Stomach (tissue), 9 donors: Measurements from ENCODE around the gene TNS2. TPM values are rescaled to one million over a fixed set of nuclear protein-coding genes. Genes with fewer than 3 reads are reported as not detected.
"Not testable (repeated sequence)": the region's sequence is repeated elsewhere in the genome, so short reads cannot be mapped to it uniquely, and the experiment has no call there.

Source experiments
- DNase-seq, 2 donors: peaks; one replicate each; pipeline versions ENCODE4 v3.0.0 to v3.0.0-alpha.2; 2013 to 2019
- H3K27ac ChIP-seq, 5 donors: fragments of 200-600 bp in 4 of 5; sonication (generic) in 4 of 5; one replicate each; pipeline ENCODE4 v1.5.1; 2013 to 2019; ENCODE audit warnings: mild to moderate bottlenecking in 1 of 5, moderate library complexity in 1 of 5
- H3K27me3 ChIP-seq, 3 donors: fragments of 200-600 bp; sonication (generic); one replicate each; pipeline ENCODE4 v1.5.1; 2017 to 2019; ENCODE audit warnings: mixed run types in 1 of 3
- H3K36me3 ChIP-seq, 4 donors: fragments of 200-600 bp; sonication (generic); 1 replicate in 3 of 4; 2 replicates in 1 of 4; pipeline ENCODE4 v1.5.1; 2016 to 2019
- H3K4me1 ChIP-seq, 4 donors: fragments of 200-600 bp; sonication (generic); one replicate each; pipeline ENCODE4 v1.5.1; 2016 to 2019
- H3K4me3 ChIP-seq, 4 donors: fragments of 200-600 bp; sonication (generic) in 3 of 4; one replicate each; pipeline ENCODE4 v1.5.1; 2016 to 2019; ENCODE audit warnings: mild to moderate bottlenecking in 1 of 4
- H3K9me3 ChIP-seq, 4 donors: fragments of 200-600 bp; sonication (generic); one replicate each; pipeline ENCODE4 v1.5.1; 2016 to 2019
- EP300 ChIP-seq: sonication (generic); formaldehyde crosslinking; IDR thresholded peaks from one replicate; pipeline ENCODE4 v1.6.1; 2017; ENCODE audit warnings: antibody characterized with exemption
- POLR2A ChIP-seq, 4 donors: fragments of 450-650 bp; IDR thresholded peaks; one replicate each; pipeline ENCODE4 v1.6.1; 2016; ENCODE audit warnings: antibody characterized with exemption in 4 of 4, control low read depth in 2 of 4, mild to moderate bottlenecking in 1 of 4, moderate library complexity in 1 of 4
- POLR2AphosphoS5 ChIP-seq, 3 donors: sonication (generic); formaldehyde crosslinking; IDR thresholded peaks; one replicate each; pipeline ENCODE4 v1.6.1; 2016; ENCODE audit warnings: antibody characterized with exemption in 3 of 3
- WGBS, 5 donors: extraction: QIAGEN DNeasy Blood & Tissue Kit in 3 of 5; methylation state at CpG; one replicate each; pipeline versions ENCODE4 v1.1.5 to v1.1.7; 2013 to 2018; 5-methylcytosine and 5-hydroxymethylcytosine counted together
- intact Hi-C: fragments of 100-400 bp; cut with DNase I; formaldehyde crosslinking; loops from one replicate; pipeline ENCODE4 v1.15.1; 2023; ENCODE audit warnings: low total_unique reads
- polyA plus RNA-seq, 3 donors: library from polyadenylated mRNA; stranded (reverse); fragments of 200-250 nt; gene quantifications; one replicate each; pipeline ENCODE4 v1.2.3, GENCODE V29; 2013
- total RNA-seq, 5 donors: library from RNA; depleted of rRNA; stranded (reverse); fragments of >200 nt; gene quantifications; one replicate each; pipeline versions ENCODE4 v1.1.0 to v1.2.3, GENCODE V29; 2014 to 2016
- TF ChIP-seq, protein P1 (sequence below), 7 experiments: fragments of 450-650 bp in 4 of 7; fragments of 200-600 bp in 3 of 7; sonication (generic) in 3 of 7; IDR thresholded peaks; one replicate each; pipeline ENCODE4 v1.5.1; 2016 to 2019; ENCODE audit warnings: antibody characterized with exemption in 7 of 7, control low read depth in 2 of 7, mild to moderate bottlenecking in 1 of 7
- donor health status: healthy with polysubstance abuse.
- donor health status: Bipolar disorder and iron deficiency.
- donor health status: healthy.

TNS2 gene
- total and polyA plus RNA-seq, 8 donors: 38.5 to 164 (median 73.7) TPM

- peak in 1 of 2 donors; percentile 46 for DNase-seq
- TF ChIP-seq EP300: no peak
- TF ChIP-seq POLR2A (IDR thresholded peaks at IDR 0.05): no peak
- TF ChIP-seq, protein P1, sequence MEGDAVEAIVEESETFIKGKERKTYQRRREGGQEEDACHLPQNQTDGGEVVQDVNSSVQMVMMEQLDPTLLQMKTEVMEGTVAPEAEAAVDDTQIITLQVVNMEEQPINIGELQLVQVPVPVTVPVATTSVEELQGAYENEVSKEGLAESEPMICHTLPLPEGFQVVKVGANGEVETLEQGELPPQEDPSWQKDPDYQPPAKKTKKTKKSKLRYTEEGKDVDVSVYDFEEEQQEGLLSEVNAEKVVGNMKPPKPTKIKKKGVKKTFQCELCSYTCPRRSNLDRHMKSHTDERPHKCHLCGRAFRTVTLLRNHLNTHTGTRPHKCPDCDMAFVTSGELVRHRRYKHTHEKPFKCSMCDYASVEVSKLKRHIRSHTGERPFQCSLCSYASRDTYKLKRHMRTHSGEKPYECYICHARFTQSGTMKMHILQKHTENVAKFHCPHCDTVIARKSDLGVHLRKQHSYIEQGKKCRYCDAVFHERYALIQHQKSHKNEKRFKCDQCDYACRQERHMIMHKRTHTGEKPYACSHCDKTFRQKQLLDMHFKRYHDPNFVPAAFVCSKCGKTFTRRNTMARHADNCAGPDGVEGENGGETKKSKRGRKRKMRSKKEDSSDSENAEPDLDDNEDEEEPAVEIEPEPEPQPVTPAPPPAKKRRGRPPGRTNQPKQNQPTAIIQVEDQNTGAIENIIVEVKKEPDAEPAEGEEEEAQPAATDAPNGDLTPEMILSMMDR (IDR thresholded peaks at IDR 0.05): no peak
- no peak for TF ChIP-seq POLR2AphosphoS5 (IDR thresholded peaks at IDR 0.05)
- 12 to 16% (median 13%) methylated on average over 28 of the region's 28 CpGs for WGBS, 5 donors
Observed at GRCh38 chr12:53005215-53005985, 44.5 kb upstream of the TNS2 start.

DNA sequence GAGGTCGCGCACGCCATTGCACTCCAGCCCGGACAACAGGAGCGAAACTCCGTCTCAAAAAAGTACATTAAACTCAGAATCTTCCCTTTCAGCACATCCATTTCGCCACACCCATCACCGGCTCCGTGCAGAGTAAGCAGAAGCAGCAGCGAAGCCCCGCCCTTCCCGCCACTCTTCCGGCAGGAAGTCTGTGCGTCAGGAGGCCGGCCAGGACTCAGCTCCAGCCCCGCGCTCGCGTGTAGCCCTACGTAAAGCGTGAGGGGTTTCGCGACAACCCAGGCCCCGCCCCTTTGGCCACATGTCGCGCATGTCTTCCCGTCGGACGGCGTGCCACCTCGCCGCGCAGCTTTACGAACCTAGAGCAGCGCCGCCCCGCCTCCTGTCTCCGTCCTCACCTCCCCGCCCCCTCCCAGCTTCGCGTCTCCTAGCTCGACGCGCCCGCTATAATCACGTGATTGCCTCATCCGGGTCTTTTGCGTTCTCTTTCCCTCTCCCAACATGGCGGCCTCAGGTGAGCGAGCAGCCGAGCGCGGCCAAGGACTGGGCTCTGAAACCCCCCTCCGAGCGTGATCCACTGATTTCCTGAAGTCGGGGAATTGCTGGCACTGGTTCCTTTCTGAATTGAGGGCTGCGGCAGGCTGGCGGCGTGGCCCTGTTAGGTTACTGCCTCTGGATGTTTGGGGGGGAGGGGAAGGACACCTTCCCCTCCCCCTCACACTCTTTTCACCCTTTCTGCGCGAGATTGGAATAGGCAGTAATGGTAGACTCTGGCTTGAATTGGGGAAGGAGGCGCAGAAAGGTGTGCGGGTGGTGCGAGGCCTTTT lies 43.7 kb upstream of the TNS2 start, which contains the start of gene EIF4B:
Gene EIF4B, plus strand, starts transcription at position 471 of the 824 bp plus-strand sequence. Its CDS starts 28 bp downstream, at position 499.
- H3K36me3 ChIP-seq: peaks cover 0 to 23% (median 11%) of the 10 kb centered on the region in 4 donors
- intact Hi-C loops: no loop called here
- H3K27me3 ChIP-seq: no peaks in the 10 kb centered on the region
- H3K27ac ChIP-seq: peak within 1 kb of the TSS; percentile 83 to 95 (median 94)
- H3K4me3 ChIP-seq: peak within 1 kb of the TSS; percentile 83 to 92 (median 85)
- 0 to 1% (median 1%) methylated on average over 54 to 64 of the region's 64 CpGs for WGBS, 5 donors
- peaks cover 38 to 55% (median 54%) of the 10 kb centered on the region in 4 donors for H3K4me1 ChIP-seq
- H3K9me3 ChIP-seq: no peaks in the 10 kb centered on the region
- no peak for TF ChIP-seq POLR2A (IDR thresholded peaks at IDR 0.05)
- peak; percentile 59 to 97 (median 91) for TF ChIP-seq POLR2AphosphoS5 (IDR thresholded peaks at IDR 0.05)
- DNase-seq: peak; percentile 100

More at GRCh38 chr12:53005215-53005985, 44.5 kb upstream of the TNS2 start:
- Histone ChIP-seq H3K4me1 (peaks cover 32 to 47% (median 46%) of the 10 kb centered on the region in 4 donors), H3K27ac (peak overlapping the region; percentile 29 to 95 (median 94)), H3K4me3 (peak overlapping the region; percentile 83 to 92 (median 85)), H3K9me3 (no peaks in the 10 kb centered on the region), H3K27me3 (no peaks in the 10 kb centered on the region), H3K36me3 (peaks cover 0 to 15% (median 4%) of the 10 kb centered on the region in 4 donors)
- intact Hi-C loops: no loop called here

- DNase-seq: peak; percentile 75 to 93
- Histone ChIP-seq H3K27me3 (no peaks in the 10 kb centered on the region), H3K9me3 (no peaks in the 10 kb centered on the region), H3K36me3 (peaks cover 0 to 24% (median 11%) of the 10 kb centered on the region in 4 donors), H3K27ac (peak overlapping the region; percentile 83 to 95 (median 94)), H3K4me1 (peaks cover 41 to 61% (median 60%) of the 10 kb centered on the region in 4 donors), H3K4me3 (peak overlapping the region; percentile 83 to 92 (median 85))
- intact Hi-C loops: no loop called here
- TF ChIP-seq EP300: no peak
- TF ChIP-seq, protein P1 (IDR thresholded peaks at IDR 0.05): no peak
- WGBS, 5 donors: 0 to 1% (median 0%) methylated on average over 33 to 38 of the region's 38 CpGs
Observed at GRCh38 chr12:53006810-53007309, 43.0 kb upstream of the TNS2 start.

- no peaks in the 10 kb centered on the region for H3K9me3 ChIP-seq
- 13 to 24% (median 16%) methylated on average over 4 of the region's 4 CpGs for WGBS, 5 donors
- peak overlapping the region; percentile 83 to 92 (median 85) for H3K4me3 ChIP-seq
- intact Hi-C loops: no loop called here
- no peak for TF ChIP-seq POLR2A (IDR thresholded peaks at IDR 0.05)
- TF ChIP-seq EP300: no peak
- no peak for TF ChIP-seq POLR2AphosphoS5 (IDR thresholded peaks at IDR 0.05)
- TF ChIP-seq, protein P1 (IDR thresholded peaks at IDR 0.05): no peak
- DNase-seq: no peak
- H3K27ac ChIP-seq: peak overlapping the region; percentile 83 to 95 (median 94)
- peaks cover 0 to 29% (median 11%) of the 10 kb centered on the region in 4 donors for H3K36me3 ChIP-seq
- no peaks in the 10 kb centered on the region for H3K27me3 ChIP-seq
- peaks cover 46 to 66% (median 64%) of the 10 kb centered on the region in 4 donors for H3K4me1 ChIP-seq
Observed at GRCh38 chr12:53007343-53007742, 42.5 kb upstream of the TNS2 start.

DNA sequence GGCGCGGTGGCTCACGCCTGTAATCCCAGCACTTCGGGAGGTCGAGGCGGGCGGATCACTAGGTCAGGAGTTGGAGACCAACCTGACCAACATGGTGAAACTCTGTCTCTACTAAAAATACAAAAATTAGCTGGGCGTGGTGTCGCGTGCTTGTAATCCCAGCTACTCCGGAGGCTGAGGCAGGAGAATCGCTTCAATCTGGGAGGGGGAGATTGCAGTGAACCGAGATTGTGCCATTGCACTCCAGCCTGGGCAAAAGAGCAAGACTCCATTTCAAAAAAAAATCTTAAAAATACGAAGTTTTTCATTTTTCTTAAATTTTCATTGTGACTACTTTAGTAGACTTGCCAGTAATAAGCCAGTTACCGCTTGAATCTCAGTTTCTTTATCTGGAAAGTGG lies 41.1 kb upstream of the TNS2 start:
- DNase-seq: not testable (repeated sequence)

More for the DNA sequence above, 41.1 kb upstream of the TNS2 start:
- Histone ChIP-seq H3K36me3 (peaks cover 0 to 29% (median 11%) of the 10 kb centered on the region in 4 donors), H3K4me1 (peaks cover 47 to 80% (median 71%) of the 10 kb centered on the region in 4 donors), H3K4me3 (peak overlapping the region in 2 of 4 donors; percentile 29 to 86)
- H3K9me3 ChIP-seq, intact Hi-C loops, H3K27ac ChIP-seq, H3K27me3 ChIP-seq: not testable (repeated sequence)
- 70 to 81% (median 72%) methylated on average over 15 of the region's 15 CpGs for WGBS, 5 donors
